SK-MEL-5 (cell line): ENCODE results near the gene SLC35E1. TPM values are rescaled to one million over a fixed set of nuclear protein-coding genes. Genes with fewer than 3 reads are reported as not detected.
"Not testable (repeated sequence)": the region's sequence is repeated elsewhere in the genome, so short reads cannot be mapped to it uniquely, and the experiment has no call there.

Source experiments
- DNase-seq: peaks from one replicate; pipeline ENCODE4 v3.0.0-alpha.2; 2016; ENCODE audit warnings: low read depth, low spot score
- in situ Hi-C: cut with HindIII; loops from 2 replicates; pipeline ENCODE4 v1.10.0; 2016; ENCODE audit warnings: low sequenced_read_pairs, high pct_unique_total_duplicates, low pct_unique_long_range_greater_than_20kb
- total RNA-seq: library from RNA; depleted of rRNA; stranded (reverse); fragments of >200 nt; shearing (Covaris generic); gene quantifications from 2 replicates; pipeline ENCODE4 v1.2.3, GENCODE V29; 2014

The SLC35E1 gene
- total RNA-seq, 1 experiment from 2014 or later, result 19.8 TPM

- in situ Hi-C loops, result no loop called here
- no peak for DNase-seq
Observed at GRCh38 chr19:16520074-16520973, 51.9 kb downstream of the SLC35E1 start.

- no peak for DNase-seq
- in situ Hi-C loops, result no loop called here
Observed at GRCh38 chr19:16519230-16519687, 53.0 kb downstream of the SLC35E1 start.

GRCh38 chr19:16518483-16519229 is 53.6 kb downstream of the SLC35E1 start:
- no peak for DNase-seq

GRCh38 chr19:16518061-16518460 is 54.2 kb downstream of the SLC35E1 start:
- no peak for DNase-seq

More at GRCh38 chr19:16518483-16519229, 53.6 kb downstream of the SLC35E1 start:
- in situ Hi-C loops, result no loop called here

GRCh38 chr19:16516923-16517610 is 55.1 kb downstream of the SLC35E1 start:
- DNase-seq, result no peak
- in situ Hi-C loops, result no loop called here

More at GRCh38 chr19:16518061-16518460, 54.2 kb downstream of the SLC35E1 start:
- in situ Hi-C loops, result no loop called here

- DNase-seq, result no peak
- in situ Hi-C loops, result no loop called here
Observed at GRCh38 chr19:16516381-16516780, 55.8 kb downstream of the SLC35E1 start.

GRCh38 chr19:16514383-16515019 is 57.7 kb downstream of the SLC35E1 start:
- in situ Hi-C loops, result no loop called here
- DNase-seq, result no peak

- DNase-seq, in situ Hi-C loops: not testable (repeated sequence)
Observed at GRCh38 chr19:16512611-16513010, 59.6 kb downstream of the SLC35E1 start.

GRCh38 chr19:16509141-16510061 is 62.8 kb downstream of the SLC35E1 start:
- in situ Hi-C loops, result no loop called here
- peak; percentile 90 for DNase-seq

- in situ Hi-C loops, result no loop called here
- no peak for DNase-seq
Observed at GRCh38 chr19:16508546-16508945, 63.7 kb downstream of the SLC35E1 start.

- in situ Hi-C loops, result no loop called here
- no peak for DNase-seq
Observed at GRCh38 chr19:16506961-16507360, 65.3 kb downstream of the SLC35E1 start.

- DNase-seq, in situ Hi-C loops: not testable (repeated sequence)
Observed at GRCh38 chr19:16506161-16506560, 66.1 kb downstream of the SLC35E1 start.

- in situ Hi-C loops, result no loop called here
- DNase-seq, result no peak
Observed at GRCh38 chr19:16504271-16504670, 67.9 kb downstream of the SLC35E1 start.
